Measurements from ENCODE around the gene SMIM10L1. TPM values are rescaled to one million over a fixed set of nuclear protein-coding genes. Genes with fewer than 3 reads are reported as not detected.

SMIM10L1 gene
- total and polyA plus RNA-seq, 2 of the 8 experiments (the other 6 are each of a cell fraction or from before 2014, with no cell fraction given), result 3.7 to 14.2 TPM

- Histone ChIP-seq H3K27ac (ENCODE audit: low read depth, low read length) (no peak overlapping the region), H3K4ac (replicated peaks; ENCODE audit: insufficient read length, low read depth, low read length) (no peak overlapping the region), H3K23ac (ENCODE audit: insufficient read length) (no peak overlapping the region), H4K91ac (replicated peaks; ENCODE audit: insufficient read length, low read length) (no peak overlapping the region), H3K18ac (ENCODE audit: extremely low read depth, low read length) (no peak overlapping the region), H3K9me3 (ENCODE audit: insufficient read depth in 2 of 2, low read depth in 1 of 2, low read length in 1 of 2) (no peaks in the 10 kb centered on the region), H4K5ac (ENCODE audit: insufficient read length, low read depth, low read length) (no peak overlapping the region), H2BK20ac (ENCODE audit: low read length) (no peak overlapping the region), H2BK12ac (ENCODE audit: low read depth, low read length) (no peak overlapping the region), H3K4me2 (ENCODE audit: insufficient read depth in 1 of 2, low read depth in 2 of 2, low read length in 2 of 2) (no peak overlapping the region), H2BK5ac (ENCODE audit: low read depth, low read length) (no peak overlapping the region), H3K14ac (ENCODE audit: insufficient read length) (no peak overlapping the region), H3K27me3 (replicated peaks in 1 of 4; ENCODE audit: control insufficient read depth in 3 of 4, extremely low read depth in 1 of 4, insufficient read depth in 3 of 4, low read length in 3 of 4) (no peaks in the 10 kb centered on the region), H3K36me3 (ENCODE audit: control insufficient read depth in 2 of 4, insufficient read depth in 4 of 4, low read length in 3 of 4) (no peaks in the 10 kb centered on the region), H4K20me1 (replicated peaks in 1 of 2; ENCODE audit: control insufficient read depth in 1 of 2, insufficient read depth in 2 of 2, low read length in 2 of 2) (no peaks in the 10 kb centered on the region), H3K79me1 (ENCODE audit: low read depth, low read length) (peaks cover 5% of the 10 kb centered on the region), H2BK15ac (ENCODE audit: low read length) (no peak overlapping the region), H3K56ac (replicated peaks; ENCODE audit: insufficient read length, low read depth, low read length) (no peak overlapping the region), H2AK5ac (ENCODE audit: low read depth, low read length) (no peak overlapping the region), H3K9ac (replicated peaks in 1 of 4; ENCODE audit: extremely low read depth in 1 of 4, low read depth in 3 of 4, low read length in 3 of 4) (no peak overlapping the region), H3K79me2 (ENCODE audit: control insufficient read depth in 1 of 2, insufficient read depth in 2 of 2, low read length in 2 of 2) (peaks cover 5 to 80% of the 10 kb centered on the region in 2 experiments; a peak in 3 of 4 replicates), H3K23me2 (ENCODE audit: low read depth, low read length) (no peaks in the 10 kb centered on the region), H4K8ac (ENCODE audit: extremely low read depth, insufficient read depth, low read length) (no peak overlapping the region), H3K4me1 (replicated peaks in 1 of 4; ENCODE audit: control insufficient read depth in 3 of 4, insufficient read depth in 4 of 4, low read length in 3 of 4) (no peaks in the 10 kb centered on the region), H2AFZ (ENCODE audit: low read length) (no peak overlapping the region), H2BK120ac (replicated peaks; ENCODE audit: low read depth, low read length) (no peak overlapping the region), H3K4me3 (ENCODE audit: extremely low read depth in 1 of 4, insufficient read depth in 2 of 4, low read depth in 3 of 4, low read length in 4 of 4) (no peak overlapping the region)
- FAIRE-seq, result no peak
- CTCF ChIA-PET (ENCODE audit: partially characterized antibody), result no interaction called here
- no peak for TF ChIP-seq FOSL1 (IDR thresholded peaks at IDR 0.05; ENCODE audit: insufficient read depth, low read depth, low read length)
- no peak for DNase-seq (ENCODE audit: low read depth in 1 of 2, low spot score in 2 of 2)
- WGBS, 2 experiments (ENCODE audit: extremely low coverage in 1 of 2, insufficient coverage in 1 of 2, insufficient read length in 1 of 2, insufficient replicate concordance in 2 of 2, low coverage in 1 of 2, low lambda C conversion rate in 2 of 2, missing lambda C conversion rate in 1 of 2), result 81% methylated on average over 2 of the region's 2 CpGs; no CpG with 5 or more reads in 1 of the 2 experiments
- POLR2A ChIA-PET (ENCODE audit: partially characterized antibody), result no interaction called here
These were observed 37.8 kb upstream of the SMIM10L1 start for GRCh38 chr12:11133162-11133561.
